GM12878 (cell line): Measurements from ENCODE around the gene TTLL12. TPM values are rescaled to one million over a fixed set of nuclear protein-coding genes. Genes with fewer than 3 reads are reported as not detected.

ENCODE experiments used
- ATAC-seq: fragments of 200-7000 bp; cut with Tn5 transposase; 3 replicates; pipeline ENCODE4 v1.9.1; 2020; ENCODE audit warnings: mild to moderate bottlenecking, moderate library complexity
- BruUV-seq: library from RNA; stranded (reverse); fragments of 400-500 nt; replicated peaks from 2 replicates; lab custom pipeline; 2021; lab: Mats Ljungman, UMichigan
- CTCF ChIA-PET: fragments of 300-600 bp; sonication (Branson Sonifier 250); formaldehyde crosslinking; extraction: SDS; loops from one replicate; lab custom pipeline; 2021; ENCODE audit warnings: inconsistent platforms; lab: Yijun Ruan, JAX
- POLR2A ChIA-PET: fragments of 350-600 bp; formaldehyde crosslinking; extraction: SDS; loops from one replicate; lab custom pipeline; 2021; ENCODE audit warnings: inconsistent platforms; lab: Charles Lee
- RAD21 ChIA-PET: fragments of 300-600 bp; sonication (Branson Sonifier 250); formaldehyde crosslinking; loops from one replicate; lab custom pipeline; 2023; ENCODE audit warnings: antibody characterized with exemption; ENCODE audit not compliant: unreplicated experiment; lab: Charles Lee
- SMC1A ChIA-PET: fragments of 300-600 bp; sonication (Branson Sonifier 250); formaldehyde crosslinking; loops from one replicate; lab custom pipeline; 2023; ENCODE audit not compliant: unreplicated experiment, uncharacterized antibody; lab: Charles Lee
- DNase-seq: peaks from one replicate; pipeline ENCODE4 v3.0.0-alpha.2; 2011; ENCODE audit warnings: low read depth, low spot score
- FAIRE-seq: peaks from 3 replicates; lab custom pipeline; 2011; peaks lifted over from hg19 to GRCh38; lab: Jason Lieb, UNC
- H2AFZ ChIP-seq: 2 replicates; pipeline ENCODE4 v1.6.0; 2011; ENCODE audit warnings: low read depth, low read length, control low read depth; ENCODE audit not compliant: control insufficient read depth
- H3K27ac ChIP-seq: 2 replicates; pipeline ENCODE4 v1.5.1; 2011; ENCODE audit warnings: control low read depth; ENCODE audit not compliant: control insufficient read depth, insufficient read depth
- H3K27me3 ChIP-seq, 2 experiments: replicated peaks in 1 of 2; 2 replicates each; pipeline versions ENCODE4 v1.6.0 to v1.6.1; 2011; ENCODE audit warnings: low read length in 1 of 2; ENCODE audit not compliant: control insufficient read depth in 2 of 2, insufficient read depth in 2 of 2
- H3K36me3 ChIP-seq, 2 experiments: 2 replicates each; pipeline ENCODE4 v1.5.1; 2011; ENCODE audit warnings: low read length in 1 of 2; ENCODE audit not compliant: control insufficient read depth in 2 of 2, insufficient read depth in 2 of 2
- H3K4me1 ChIP-seq: 2 replicates; pipeline ENCODE4 v1.6.1; 2011; ENCODE audit warnings: mild to moderate bottlenecking, low read length, moderate library complexity, mixed read lengths; ENCODE audit not compliant: control insufficient read depth, insufficient read depth
- H3K4me2 ChIP-seq: 2 replicates; pipeline ENCODE4 v1.6.0; 2011; ENCODE audit warnings: control low read depth; ENCODE audit not compliant: control insufficient read depth, insufficient read depth
- H3K4me3 ChIP-seq: fragments of 200-600 bp; sonication (generic); 2 replicates; pipeline ENCODE4 v1.5.1; 2016
- H3K79me2 ChIP-seq: 2 replicates; pipeline ENCODE4 v1.6.0; 2011; ENCODE audit warnings: low read length; ENCODE audit not compliant: control insufficient read depth, insufficient read depth
- H3K9ac ChIP-seq: 2 replicates; pipeline ENCODE4 v1.8.0; 2011; ENCODE audit warnings: low read length, control low read depth, mixed read lengths; ENCODE audit not compliant: control insufficient read depth, insufficient read depth
- H3K9me3 ChIP-seq: replicated peaks from 3 replicates; pipeline ENCODE4 v1.5.1; 2011; ENCODE audit warnings: mild to moderate bottlenecking, low read length; ENCODE audit not compliant: control insufficient read depth, insufficient read depth
- H4K20me1 ChIP-seq: 2 replicates; pipeline ENCODE4 v1.6.0; 2011; ENCODE audit not compliant: control insufficient read depth, insufficient read depth
- CBX5 ChIP-seq: sonication (generic); IDR thresholded peaks from 2 replicates; pipeline ENCODE4 v1.6.1; 2016; ENCODE audit warnings: low read depth, moderate library complexity, mild to moderate bottlenecking, inconsistent platforms
- CHD1 ChIP-seq: IDR thresholded peaks from 2 replicates; pipeline ENCODE4 v1.6.1; 2012; ENCODE audit warnings: low read depth, low read length, improper control_type of control experiment
- EGR1 ChIP-seq, 2 experiments: IDR thresholded peaks; 1 replicate in 1 of 2; 2 replicates in 1 of 2; pipeline ENCODE4 v1.6.1; 2011 to 2012; ENCODE audit warnings: low read depth in 2 of 2, low read length in 2 of 2, borderline replicate concordance in 1 of 2, mild to moderate bottlenecking in 1 of 2, moderate library complexity in 1 of 2
- ESRRA ChIP-seq: IDR thresholded peaks from 2 replicates; pipeline ENCODE4 v1.6.1; 2012; ENCODE audit warnings: mild to moderate bottlenecking, low read length, improper control_type of control experiment
- FOS ChIP-seq: IDR thresholded peaks from 3 replicates; pipeline ENCODE4 v1.6.1; 2011; ENCODE audit warnings: borderline replicate concordance; ENCODE audit not compliant: insufficient read length; ENCODE audit errors: extremely low read depth
- HDAC2 ChIP-seq: fragments of 200-600 bp; sonication (generic); IDR thresholded peaks from 2 replicates; pipeline ENCODE4 v1.6.1; 2017
- POLR2AphosphoS2 ChIP-seq: IDR thresholded peaks from 2 replicates; pipeline ENCODE4 v1.6.1; 2011; ENCODE audit warnings: low read depth, mild to moderate bottlenecking, low read length, improper control_type of control experiment, moderate library complexity
- SIN3A ChIP-seq: IDR thresholded peaks from 2 replicates; pipeline ENCODE4 v1.6.1; 2012; ENCODE audit warnings: low read depth, low read length, improper control_type of control experiment
- SIX5 ChIP-seq: IDR thresholded peaks from 2 replicates; pipeline ENCODE4 v1.6.1; 2011; ENCODE audit warnings: mild to moderate bottlenecking, low read depth, low read length, moderate library complexity; ENCODE audit not compliant: severe bottlenecking
- SUZ12 ChIP-seq: fragments of 200-600 bp; sonication (generic); IDR thresholded peaks from one replicate; pipeline ENCODE4 v1.6.1; 2018; ENCODE audit warnings: antibody characterized with exemption, mild to moderate bottlenecking; ENCODE audit not compliant: unreplicated experiment
- TARDBP ChIP-seq: IDR thresholded peaks from 2 replicates; pipeline ENCODE4 v1.6.1; 2016; ENCODE audit warnings: borderline replicate concordance
- WGBS: methylation state at CpG from one replicate; pipeline ENCODE4 v1.1.6; 2016; ENCODE audit warnings: low lambda C conversion rate; ENCODE audit not compliant: insufficient replicate concordance, insufficient coverage; ENCODE audit errors: missing lambda C conversion rate; 5-methylcytosine and 5-hydroxymethylcytosine counted together
- in situ Hi-C: fragments of 300-500 bp; cut with MboI; formaldehyde crosslinking; loops from 9 replicates; pipeline ENCODE4 v1.14.3; 2018; ENCODE audit warnings: mixed read lengths
- intact Hi-C: fragments of 100-400 bp; cut with micrococcal nuclease; formaldehyde crosslinking; loops from one replicate; pipeline ENCODE4 v1.14.2; 2022; ENCODE audit not compliant: unreplicated experiment
- polyA plus RNA-seq, 11 experiments: library from polyadenylated mRNA; depleted of rRNA in 4 of 11; unstranded in 6 of 11; stranded (reverse) in 5 of 11; fragments of >200 nt; fragmentation: Nextera tagmentation in 4 of 11; fragmentation: Illumina TruSeq in 1 of 11; extraction: Ambion mirVana in 4 of 11; extraction: Trizol in 1 of 11; gene quantifications; 1 replicate in 1 of 11; 2 replicates in 10 of 11; pipeline versions ENCODE4 v1.2.1 to v1.2.3, GENCODE V29; 2011 to 2016; ENCODE audit warnings: inconsistent platforms in 2 of 11, missing spikeins in 2 of 11, low read depth in 1 of 11
- total RNA-seq, 4 experiments: library from RNA; depleted of rRNA in 3 of 4; stranded (reverse); fragments of >200 nt in 3 of 4; fragmentation: Illumina TruSeq in 1 of 4; extraction: Trizol in 1 of 4; gene quantifications; 2 replicates each; pipeline versions ENCODE4 v1.2.1 to v1.2.3, GENCODE V29; 2013 to 2021
- TF ChIP-seq, protein P1 (sequence below): IDR thresholded peaks from 2 replicates; pipeline ENCODE4 v1.6.1; 2011; ENCODE audit warnings: low read depth, low read length, improper control_type of control experiment, borderline replicate concordance
- TF ChIP-seq, protein P2 (sequence below): fragments of 450-650 bp; formaldehyde crosslinking; IDR thresholded peaks from 2 replicates; pipeline ENCODE4 v1.4.0; 2022; ENCODE audit warnings: mild to moderate bottlenecking, moderate library complexity

TTLL12 gene
- total and polyA plus RNA-seq, 10 of the 15 experiments (the other 5 are each of a cell fraction or from before 2014, with no cell fraction given), result 1.00 to 89.8 (median 38.5) TPM

DNA sequence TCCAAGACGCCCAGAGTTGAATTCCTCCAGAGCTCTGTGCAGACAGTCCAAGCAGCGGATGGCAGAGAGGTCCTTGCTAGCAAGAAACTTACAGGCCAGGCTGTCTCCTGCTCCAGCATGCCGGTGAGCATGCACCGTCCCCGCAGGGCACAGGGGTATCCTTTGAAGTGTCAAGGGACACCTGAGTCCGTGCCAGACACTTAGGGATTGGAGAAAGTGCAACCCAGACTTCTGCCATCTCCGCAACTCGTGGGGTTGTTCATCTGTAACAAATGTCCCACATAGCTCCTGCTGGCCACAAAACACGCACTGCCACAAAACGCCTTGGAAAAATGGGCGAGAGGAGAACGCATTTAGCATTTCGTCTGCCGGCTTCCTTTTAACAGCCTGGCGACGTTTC lies 22.3 kb downstream of the TTLL12 start:
- Histone ChIP-seq H2AFZ (no peak overlapping the region), H3K9me3 (no peaks in the 10 kb centered on the region), H3K4me3 (no peak overlapping the region), H3K27me3 (no peaks in the 10 kb centered on the region), H3K9ac (no peak overlapping the region), H3K27ac (no peak overlapping the region), H4K20me1 (no peaks in the 10 kb centered on the region), H3K36me3 (no peaks in the 10 kb centered on the region; a peak in 3 of 4 replicates), H3K79me2 (no peaks in the 10 kb centered on the region), H3K4me2 (no peak overlapping the region), H3K4me1 (no peaks in the 10 kb centered on the region; the same call in 1 of the 2 replicates)
- 41% methylated on average over 16 of the region's 16 CpGs for WGBS
- no peak for TF ChIP-seq ESRRA
- FAIRE-seq (no peak), DNase-seq (no peak), ATAC-seq (no peak)
- BruUV-seq, result no TSS peak
- ChIA-PET CTCF (no interaction called here), POLR2A (no interaction called here), RAD21 (no interaction called here), SMC1A (no interaction called here)
- intact Hi-C loops, result no loop called here
- in situ Hi-C loops, result no loop called here

DNA sequence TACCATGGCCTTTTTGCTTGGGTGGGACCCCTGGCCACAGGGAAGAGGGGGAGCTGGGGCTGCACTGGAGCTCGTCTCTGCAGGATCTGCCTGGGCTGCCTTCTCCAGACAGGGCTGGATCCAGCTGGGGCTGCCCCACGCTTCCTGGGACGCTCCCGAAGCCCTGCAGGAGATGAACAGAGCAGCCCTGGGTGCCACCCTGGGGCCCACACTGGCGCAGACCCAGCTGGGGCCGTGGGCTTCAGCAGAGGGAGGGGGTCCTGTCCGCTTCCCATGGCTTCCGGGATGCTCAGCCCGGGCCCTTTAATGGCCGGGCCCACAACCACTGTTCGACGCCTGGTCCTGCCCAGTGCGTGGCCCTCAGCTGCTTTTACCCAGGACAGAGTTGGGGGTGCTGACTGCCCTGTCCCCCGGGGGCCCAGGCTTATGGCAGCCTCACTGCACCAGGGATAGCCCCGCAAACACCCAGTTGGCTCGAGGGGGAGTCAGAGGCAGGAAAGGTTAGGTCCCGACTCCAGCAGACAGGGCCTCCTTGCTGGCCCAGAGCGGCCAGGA lies 23.6 kb downstream of the TTLL12 start:
- Histone ChIP-seq H3K4me3 (no peak overlapping the region), H3K4me1 (no peaks in the 10 kb centered on the region; the same call in 1 of the 2 replicates), H2AFZ (no peak overlapping the region), H3K79me2 (no peaks in the 10 kb centered on the region), H3K36me3 (no peaks in the 10 kb centered on the region; a peak in 3 of 4 replicates), H3K4me2 (no peak overlapping the region), H3K27me3 (no peaks in the 10 kb centered on the region; a peak in 1 of 4 replicates), H3K9me3 (no peaks in the 10 kb centered on the region), H3K9ac (no peak overlapping the region), H3K27ac (no peak overlapping the region), H4K20me1 (no peaks in the 10 kb centered on the region)
- ChIA-PET RAD21 (no interaction called here), SMC1A (no interaction called here), POLR2A (no interaction called here), CTCF (interaction anchor here (1.2 kb wide), 1 partner anchor 25 kb away, joined by 4 read pairs; no protein-coding TSS in a partner anchor)
- intact Hi-C loops (no loop called here), in situ Hi-C loops (no loop called here)
- FAIRE-seq (no peak), ATAC-seq (no peak), DNase-seq (no peak)
- no TSS peak for BruUV-seq
- 82% methylated on average over 18 of the region's 18 CpGs for WGBS
- TF ChIP-seq SIX5, result no peak
- no peak for TF ChIP-seq SIN3A
- TF ChIP-seq, protein P1, sequence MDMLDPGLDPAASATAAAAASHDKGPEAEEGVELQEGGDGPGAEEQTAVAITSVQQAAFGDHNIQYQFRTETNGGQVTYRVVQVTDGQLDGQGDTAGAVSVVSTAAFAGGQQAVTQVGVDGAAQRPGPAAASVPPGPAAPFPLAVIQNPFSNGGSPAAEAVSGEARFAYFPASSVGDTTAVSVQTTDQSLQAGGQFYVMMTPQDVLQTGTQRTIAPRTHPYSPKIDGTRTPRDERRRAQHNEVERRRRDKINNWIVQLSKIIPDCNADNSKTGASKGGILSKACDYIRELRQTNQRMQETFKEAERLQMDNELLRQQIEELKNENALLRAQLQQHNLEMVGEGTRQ, result no peak
- TF ChIP-seq CHD1, result no peak
- TF ChIP-seq POLR2AphosphoS2, result no peak
- no peak for TF ChIP-seq CBX5
- no peak for TF ChIP-seq HDAC2
- TF ChIP-seq, protein P2, sequence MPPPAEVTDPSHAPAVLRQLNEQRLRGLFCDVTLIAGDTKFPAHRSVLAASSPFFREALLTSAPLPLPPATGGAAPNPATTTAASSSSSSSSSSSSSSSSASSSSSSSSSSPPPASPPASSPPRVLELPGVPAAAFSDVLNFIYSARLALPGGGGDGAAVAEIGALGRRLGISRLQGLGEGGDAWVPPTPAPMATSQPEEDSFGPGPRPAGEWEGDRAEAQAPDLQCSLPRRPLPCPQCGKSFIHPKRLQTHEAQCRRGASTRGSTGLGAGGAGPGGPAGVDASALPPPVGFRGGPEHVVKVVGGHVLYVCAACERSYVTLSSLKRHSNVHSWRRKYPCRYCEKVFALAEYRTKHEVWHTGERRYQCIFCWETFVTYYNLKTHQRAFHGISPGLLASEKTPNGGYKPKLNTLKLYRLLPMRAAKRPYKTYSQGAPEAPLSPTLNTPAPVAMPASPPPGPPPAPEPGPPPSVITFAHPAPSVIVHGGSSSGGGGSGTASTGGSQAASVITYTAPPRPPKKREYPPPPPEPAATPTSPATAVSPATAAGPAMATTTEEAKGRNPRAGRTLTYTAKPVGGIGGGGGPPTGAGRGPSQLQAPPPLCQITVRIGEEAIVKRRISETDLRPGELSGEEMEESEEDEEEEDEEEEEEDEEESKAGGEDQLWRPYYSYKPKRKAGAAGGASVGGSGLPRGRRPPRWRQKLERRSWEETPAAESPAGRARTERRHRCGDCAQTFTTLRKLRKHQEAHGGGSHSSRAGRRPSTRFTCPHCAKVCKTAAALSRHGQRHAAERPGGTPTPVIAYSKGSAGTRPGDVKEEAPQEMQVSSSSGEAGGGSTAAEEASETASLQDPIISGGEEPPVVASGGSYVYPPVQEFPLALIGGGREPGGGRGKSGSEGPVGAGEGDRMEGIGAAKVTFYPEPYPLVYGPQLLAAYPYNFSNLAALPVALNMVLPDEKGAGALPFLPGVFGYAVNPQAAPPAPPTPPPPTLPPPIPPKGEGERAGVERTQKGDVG, result no peak
- no peak for TF ChIP-seq TARDBP
- TF ChIP-seq FOS, result no peak
- TF ChIP-seq EGR1 (IDR thresholded peaks at IDR 0.05; ENCODE audit: borderline replicate concordance in 1 of 2, low read depth in 2 of 2, low read length in 2 of 2), result no peak
- TF ChIP-seq SUZ12, result no peak
